H1 (cell line): ENCODE results near the gene GMCL2. TPM values are rescaled to one million over a fixed set of nuclear protein-coding genes. Genes with fewer than 3 reads are reported as not detected.

Experiments used
- CTCF ChIA-PET: fragments of 300-600 bp; sonication (Branson Sonifier 250); formaldehyde crosslinking; loops from one replicate; lab custom pipeline; 2021; ENCODE audit not compliant: partially characterized antibody; lab: Charles Lee
- POLR2A ChIA-PET: fragments of 300-600 bp; sonication (Branson Sonifier 250); formaldehyde crosslinking; loops from one replicate; lab custom pipeline; 2021; ENCODE audit warnings: inconsistent platforms; ENCODE audit not compliant: partially characterized antibody; lab: Charles Lee
- DNase-seq, 2 experiments: peaks; one replicate each; pipeline versions ENCODE4 v3.0.0 to v3.0.0-alpha.2; 2010 to 2022; ENCODE audit warnings: low spot score in 2 of 2, low read depth in 1 of 2, mixed read lengths in 1 of 2
- FAIRE-seq: peaks from 2 replicates; lab custom pipeline; 2011; peaks lifted over from hg19 to GRCh38; lab: Jason Lieb, UNC
- H2AFZ ChIP-seq: 2 replicates; pipeline ENCODE4 v1.8.1; 2012; ENCODE audit warnings: low read length, inconsistent platforms
- H2AK5ac ChIP-seq: 2 replicates; pipeline ENCODE4 v1.6.1; 2013; ENCODE audit warnings: low read depth, low read length
- H2BK120ac ChIP-seq: replicated peaks from 2 replicates; pipeline ENCODE3; 2013; ENCODE audit warnings: low read depth, low read length, inconsistent platforms
- H2BK12ac ChIP-seq: 2 replicates; pipeline ENCODE4 v1.6.1; 2013; ENCODE audit warnings: low read depth, low read length
- H2BK15ac ChIP-seq: 2 replicates; pipeline ENCODE4 v1.6.1; 2013; ENCODE audit warnings: low read length
- H2BK20ac ChIP-seq: 2 replicates; pipeline ENCODE4 v1.6.1; 2013; ENCODE audit warnings: low read length
- H2BK5ac ChIP-seq: 2 replicates; pipeline ENCODE4 v1.6.1; 2013; ENCODE audit warnings: low read depth, low read length
- H3K14ac ChIP-seq: 2 replicates; pipeline ENCODE4 v1.6.1; 2013; ENCODE audit warnings: inconsistent platforms; ENCODE audit not compliant: insufficient read length
- H3K18ac ChIP-seq: 2 replicates; pipeline ENCODE4 v1.6.1; 2013; ENCODE audit warnings: low read length; ENCODE audit errors: extremely low read depth
- H3K23ac ChIP-seq: 2 replicates; pipeline ENCODE4 v1.6.1; 2013; ENCODE audit warnings: inconsistent platforms; ENCODE audit not compliant: insufficient read length
- H3K23me2 ChIP-seq: 2 replicates; pipeline ENCODE4 v1.6.1; 2013; ENCODE audit warnings: low read depth, low read length
- H3K27ac ChIP-seq: 2 replicates; pipeline ENCODE4 v1.6.1; 2011; ENCODE audit warnings: low read depth, low read length, inconsistent platforms
- H3K27me3 ChIP-seq, 4 experiments: replicated peaks in 1 of 4; 1 replicate in 1 of 4; 2 replicates in 3 of 4; pipeline versions ENCODE4 v1.6.1 to v1.8.1; 2011 to 2013; ENCODE audit warnings: low read length in 3 of 4, mild to moderate bottlenecking in 3 of 4, inconsistent platforms in 2 of 4, mixed read lengths in 2 of 4, moderate library complexity in 1 of 4; ENCODE audit not compliant: control insufficient read depth in 3 of 4, insufficient read depth in 3 of 4; ENCODE audit errors: extremely low read depth in 1 of 4
- H3K36me3 ChIP-seq, 4 experiments: 2 replicates each; pipeline versions ENCODE4 v1.6.1 to v1.8.1; 2011 to 2013; ENCODE audit warnings: mild to moderate bottlenecking in 4 of 4, low read length in 3 of 4, moderate library complexity in 2 of 4, control low read depth in 1 of 4, inconsistent platforms in 1 of 4; ENCODE audit not compliant: insufficient read depth in 4 of 4, control insufficient read depth in 2 of 4
- H3K4ac ChIP-seq: replicated peaks from 2 replicates; pipeline ENCODE3; 2013; ENCODE audit warnings: low read length, low read depth, mixed read lengths, inconsistent platforms; ENCODE audit not compliant: insufficient read length
- H3K4me1 ChIP-seq, 4 experiments: replicated peaks in 1 of 4; 1 replicate in 1 of 4; 2 replicates in 3 of 4; pipeline versions ENCODE4 v1.6.1 to v1.8.1; 2011 to 2013; ENCODE audit warnings: low read length in 3 of 4, inconsistent platforms in 2 of 4, mixed read lengths in 1 of 4; ENCODE audit not compliant: insufficient read depth in 4 of 4, control insufficient read depth in 3 of 4
- H3K4me2 ChIP-seq, 2 experiments: 2 replicates each; pipeline versions ENCODE4 v1.6.1 to v1.8.1; 2011 to 2013; ENCODE audit warnings: low read depth in 2 of 2, low read length in 2 of 2, control low read depth in 1 of 2, inconsistent platforms in 1 of 2, mild to moderate bottlenecking in 1 of 2; ENCODE audit not compliant: insufficient read depth in 1 of 2
- H3K4me3 ChIP-seq, 4 experiments: fragments of 200-600, 300-600 bp in 1 of 4; sonication (generic), shearing (Covaris generic), sonication (Bioruptor Twin) in 1 of 4; 2 replicates each; pipeline versions ENCODE4 v1.5.1 to v1.8.1; 2011 to 2016; ENCODE audit warnings: low read length in 4 of 4, low read depth in 3 of 4, control low read depth in 2 of 4, inconsistent platforms in 2 of 4, mild to moderate bottlenecking in 2 of 4, mixed read lengths in 1 of 4, moderate library complexity in 1 of 4; ENCODE audit not compliant: insufficient read depth in 2 of 4; ENCODE audit errors: extremely low read depth in 1 of 4
- H3K56ac ChIP-seq: replicated peaks from 2 replicates; pipeline ENCODE3; 2013; ENCODE audit warnings: low read depth, mild to moderate bottlenecking, mixed read lengths, low read length, inconsistent platforms; ENCODE audit not compliant: insufficient read length
- H3K79me1 ChIP-seq: 2 replicates; pipeline ENCODE4 v1.6.1; 2013; ENCODE audit warnings: low read depth, low read length, control low read depth
- H3K79me2 ChIP-seq, 2 experiments: 2 replicates each; pipeline versions ENCODE4 v1.6.1 to v1.8.1; 2012 to 2013; ENCODE audit warnings: low read length in 2 of 2, mild to moderate bottlenecking in 2 of 2, inconsistent platforms in 1 of 2; ENCODE audit not compliant: insufficient read depth in 2 of 2, control insufficient read depth in 1 of 2
- H3K9ac ChIP-seq, 4 experiments: replicated peaks in 1 of 4; 1 replicate in 1 of 4; 2 replicates in 3 of 4; pipeline versions ENCODE4 v1.6.1 to v1.8.1; 2011 to 2013; ENCODE audit warnings: low read depth in 3 of 4, low read length in 3 of 4, control low read depth in 2 of 4, mild to moderate bottlenecking in 2 of 4, moderate library complexity in 2 of 4, inconsistent platforms in 1 of 4; ENCODE audit errors: extremely low read depth in 1 of 4
- H3K9me3 ChIP-seq, 2 experiments: 2 replicates each; pipeline versions ENCODE4 v1.6.1 to v1.8.1; 2012 to 2013; ENCODE audit warnings: mild to moderate bottlenecking in 2 of 2, moderate library complexity in 2 of 2, control low read depth in 1 of 2, inconsistent platforms in 1 of 2, low read depth in 1 of 2, low read length in 1 of 2, mixed read lengths in 1 of 2; ENCODE audit not compliant: insufficient read depth in 2 of 2
- H4K20me1 ChIP-seq, 2 experiments: replicated peaks in 1 of 2; 2 replicates each; pipeline versions ENCODE3 to v1.8.1; 2011 to 2013; ENCODE audit warnings: inconsistent platforms in 2 of 2, low read length in 2 of 2, mild to moderate bottlenecking in 1 of 2; ENCODE audit not compliant: insufficient read depth in 2 of 2, control insufficient read depth in 1 of 2
- H4K5ac ChIP-seq: 2 replicates; pipeline ENCODE4 v1.6.1; 2013; ENCODE audit warnings: low read length, low read depth, mixed read lengths, inconsistent platforms; ENCODE audit not compliant: insufficient read length
- H4K8ac ChIP-seq: 2 replicates; pipeline ENCODE4 v1.8.0; 2013; ENCODE audit warnings: mild to moderate bottlenecking, moderate library complexity, low read length, inconsistent platforms; ENCODE audit not compliant: insufficient read depth; ENCODE audit errors: extremely low read depth
- H4K91ac ChIP-seq: replicated peaks from 2 replicates; pipeline ENCODE3; 2013; ENCODE audit warnings: low read length, mixed read lengths, inconsistent platforms; ENCODE audit not compliant: insufficient read length
- CHD1 ChIP-seq: IDR thresholded peaks from 2 replicates; pipeline ENCODE4 v1.6.1; 2012; ENCODE audit warnings: low read depth, low read length, improper control_type of control experiment
- E2F6 ChIP-seq: IDR thresholded peaks from 2 replicates; pipeline ENCODE4 v1.6.1; 2012; ENCODE audit warnings: inconsistent platforms
- EP300 ChIP-seq, 2 experiments: IDR thresholded peaks; 1 replicate in 1 of 2; 2 replicates in 1 of 2; pipeline ENCODE4 v1.6.1; 2011 to 2012; ENCODE audit warnings: low read depth in 2 of 2, low read length in 2 of 2, mild to moderate bottlenecking in 2 of 2, borderline replicate concordance in 1 of 2, inconsistent platforms in 1 of 2, moderate library complexity in 1 of 2
- JUND ChIP-seq: IDR thresholded peaks from 2 replicates; pipeline ENCODE4 v1.6.1; 2011; ENCODE audit warnings: mild to moderate bottlenecking, improper control_type of control experiment, low read length
- PHF8 ChIP-seq: fragments of 200-600 bp; sonication (generic); conservative IDR thresholded peaks from 2 replicates; pipeline ENCODE4 v1.7.1; 2012; ENCODE audit warnings: low read depth, mild to moderate bottlenecking, inconsistent platforms, low read length, moderate library complexity
- POLR2A ChIP-seq, 2 experiments: IDR thresholded peaks; 1 replicate in 1 of 2; 2 replicates in 1 of 2; pipeline ENCODE4 v1.6.1; 2011; ENCODE audit warnings: low read depth in 2 of 2, low read length in 2 of 2, mild to moderate bottlenecking in 2 of 2; ENCODE audit errors: control extremely low read depth in 1 of 2
- POLR2AphosphoS5 ChIP-seq: IDR thresholded peaks from 2 replicates; pipeline ENCODE4 v1.6.1; 2011; ENCODE audit warnings: low read depth, low read length
- ZNF274 ChIP-seq: IDR thresholded peaks from 2 replicates; pipeline ENCODE4 v1.7.0; 2012; ENCODE audit warnings: low read length, borderline replicate concordance; ENCODE audit errors: extremely low read depth
- WGBS, 2 experiments: shearing (Covaris generic) in 1 of 2; methylation state at CpG; one replicate each; pipeline versions ENCODE4 v1.1.6 to v1.1.7; 2013 to 2015; ENCODE audit warnings: low lambda C conversion rate in 2 of 2, mixed read lengths in 2 of 2, inconsistent platforms in 1 of 2, low coverage in 1 of 2, missing lambda C conversion rate in 1 of 2; ENCODE audit not compliant: insufficient replicate concordance in 2 of 2, insufficient coverage in 1 of 2, insufficient read length in 1 of 2; ENCODE audit errors: extremely low coverage in 1 of 2, missing lambda C conversion rate in 1 of 2; 5-methylcytosine and 5-hydroxymethylcytosine counted together
- polyA plus RNA-seq, 7 experiments: library from polyadenylated mRNA; depleted of rRNA in 3 of 7; stranded (reverse) in 5 of 7; unstranded in 2 of 7; fragments of >200 nt in 5 of 7; fragments of 200-250 nt in 2 of 7; gene quantifications; 1 replicate in 5 of 7; 2 replicates in 1 of 7; 4 replicates in 1 of 7; pipeline versions ENCODE4 v1.2.1 to v1.2.3, GENCODE V29; 2011 to 2013; ENCODE audit warnings: missing spikeins in 2 of 7, mixed read lengths in 2 of 7
- total RNA-seq: library from RNA; stranded (reverse); fragmentation: NEBNext Ultra II Directional; extraction: Animal tissue kit (Norgen Biotek cat#: 25700); gene quantifications from 2 replicates; pipeline ENCODE4 v1.2.1, GENCODE V29; 2021

The GMCL2 gene
- total and polyA plus RNA-seq, 2 of the 8 experiments (the other 6 are each of a cell fraction or from before 2014, with no cell fraction given): 0.13 TPM; not detected in 1

DNA sequence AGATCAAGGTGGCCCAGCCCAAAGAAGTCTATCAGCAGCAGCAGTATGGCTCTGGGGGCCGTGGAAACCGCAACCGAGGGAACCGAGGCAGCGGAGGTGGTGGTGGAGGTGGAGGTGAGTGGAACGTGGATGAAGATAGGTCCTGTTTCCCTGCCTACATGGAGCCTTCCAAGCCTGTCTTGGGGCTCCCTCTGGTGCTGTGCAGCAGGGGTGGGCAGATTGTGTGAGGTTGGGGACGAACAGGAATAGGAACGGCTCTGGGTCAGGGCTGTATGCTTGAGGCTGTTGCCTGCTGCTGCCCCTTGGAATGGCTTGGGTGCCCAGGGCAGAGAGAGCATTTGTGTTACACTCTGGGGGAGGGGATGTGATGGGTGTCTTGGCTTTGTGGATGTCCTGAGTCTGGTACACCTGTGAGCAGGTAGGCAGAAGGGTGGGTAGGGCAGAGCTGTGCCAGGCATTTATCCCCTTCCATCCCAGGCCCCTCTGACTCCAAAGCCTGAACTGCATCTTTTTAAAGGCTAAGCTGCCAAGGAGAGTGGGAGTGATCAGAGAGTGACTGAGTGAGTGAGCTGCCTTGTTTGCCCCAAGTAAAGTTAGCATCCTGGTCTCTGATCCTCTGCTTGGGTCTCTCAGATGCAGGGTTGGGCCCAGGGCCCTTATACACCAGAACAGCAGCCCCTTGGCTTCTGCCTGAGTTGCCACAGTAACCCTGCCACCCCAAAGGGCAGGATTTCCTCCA lies 22.3 kb upstream of the GMCL2 start:
- Histone ChIP-seq H3K4ac (no peak overlapping the region), H2BK5ac (no peak overlapping the region), H3K36me3 (peaks cover 57 to 91% (median 75%) of the 10 kb centered on the region in 4 experiments), H2BK120ac (no peak overlapping the region), H3K79me2 (peaks cover 26 to 47% of the 10 kb centered on the region in 2 experiments), H3K9ac (no peak overlapping the region; a peak in 1 of 7 replicates), H2AFZ (no peak overlapping the region), H2AK5ac (no peak overlapping the region), H3K9me3 (no peaks in the 10 kb centered on the region), H4K20me1 (peaks cover 57 to 60% of the 10 kb centered on the region in 2 experiments), H3K4me3 (no peak overlapping the region), H2BK20ac (no peak overlapping the region), H2BK15ac (no peak overlapping the region), H3K4me2 (no peak overlapping the region), H3K23ac (no peak overlapping the region), H3K23me2 (peaks cover 2% of the 10 kb centered on the region), H4K8ac (peak overlapping the region; percentile 57), H3K14ac (no peak overlapping the region), H3K27ac (no peak overlapping the region), H3K27me3 (no peaks in the 10 kb centered on the region), H4K91ac (no peak overlapping the region), H4K5ac (no peak overlapping the region), H3K18ac (no peak overlapping the region), H3K79me1 (peaks cover 22% of the 10 kb centered on the region), H3K4me1 (peaks cover 0 to 10% (median 4%) of the 10 kb centered on the region in 4 experiments; a peak in 6 of 7 replicates), H3K56ac (no peak overlapping the region), H2BK12ac (no peak overlapping the region)
- DNase-seq (no peak), FAIRE-seq (no peak)
- CTCF ChIA-PET: interaction anchor here (1.0 to 1.5 kb wide), 4 partner anchors 13 to 133 kb away, joined by 3 to 4 read pairs (median 4); no protein-coding TSS in a partner anchor
- WGBS, 2 experiments: 92% methylated on average over 8 of the region's 8 CpGs; no CpG with 5 or more reads in 1 of the 2 experiments
- POLR2A ChIA-PET: interaction anchor here (0.5 to 31.3 kb wide), 10 partner anchors 9 to 241 kb away, joined by 3 to 985 read pairs (median 4); partner anchors contain the start of genes GMCL2 and PHYKPL
- TF ChIP-seq CHD1: no peak
- no peak for TF ChIP-seq E2F6
- TF ChIP-seq POLR2A (IDR thresholded peaks at IDR 0.05; ENCODE audit: control extremely low read depth in 1 of 2, low read depth in 2 of 2, low read length in 2 of 2): peak in 1 of 2 experiments; percentile 74; a peak in 1 of 3 replicates
- TF ChIP-seq ZNF274: no peak
- peak; percentile 83; the same call in 1 of the 2 replicates for TF ChIP-seq POLR2AphosphoS5
- TF ChIP-seq JUND: no peak
- no peak for TF ChIP-seq EP300 (IDR thresholded peaks at IDR 0.05; ENCODE audit: borderline replicate concordance in 1 of 2, low read depth in 2 of 2, low read length in 2 of 2)
- no peak for TF ChIP-seq PHF8
